DND-41 (cell line): ENCODE data around the gene TSPAN14.

ENCODE experiments used
- CTCF ChIP-seq: IDR thresholded peaks from 2 replicates; pipeline ENCODE4 v1.5.1; 2012; ENCODE audit warnings: borderline replicate concordance, low read length, moderate library complexity, mild to moderate bottlenecking; ENCODE audit not compliant: poor library complexity, severe bottlenecking; ENCODE audit errors: extremely low read depth
- EZH2 ChIP-seq: IDR thresholded peaks from 3 replicates; pipeline ENCODE4 v1.6.1; 2012; ENCODE audit warnings: borderline replicate concordance, low read depth, mild to moderate bottlenecking, moderate library complexity, low read length, inconsistent platforms; ENCODE audit not compliant: severe bottlenecking

- TF ChIP-seq CTCF (no peak), EZH2 (no peak)
These were observed 8.3 kb downstream of the TSPAN14 start for GRCh38 chr10:80462299-80462980.
